Measurements from ENCODE around the gene SEC14L3.

SEC14L3 gene

GRCh38 chr22:30471616-30472318 is at the start of gene SEC14L3:
Gene SEC14L3 (minus strand): TSS chr22:30472017. CDS start chr22:30471958, 59 bp downstream.
- no peak for DNase-seq (ENCODE audit: low spot score)

GRCh38 chr22:30519842-30520425 is 48.1 kb upstream of the SEC14L3 start:
- no peak for DNase-seq (ENCODE audit: low spot score)

GRCh38 chr22:30516731-30517130 is 44.9 kb upstream of the SEC14L3 start:
- DNase-seq (ENCODE audit: low spot score): no peak

GRCh38 chr22:30516273-30516672 is 44.5 kb upstream of the SEC14L3 start:
- no peak for DNase-seq (ENCODE audit: low spot score)

GRCh38 chr22:30514252-30514651 is 42.4 kb upstream of the SEC14L3 start:
- DNase-seq (ENCODE audit: low spot score): no peak

GRCh38 chr22:30513462-30513861 is 41.6 kb upstream of the SEC14L3 start:
- DNase-seq (ENCODE audit: low spot score): no peak

- DNase-seq (ENCODE audit: low spot score): no peak
These were observed 40.1 kb upstream of the SEC14L3 start for GRCh38 chr22:30511911-30512310.

- no peak for DNase-seq (ENCODE audit: low spot score)
These were observed 39.3 kb upstream of the SEC14L3 start for GRCh38 chr22:30511109-30511508.

- no peak for DNase-seq (ENCODE audit: low spot score)
These were observed 36.4 kb upstream of the SEC14L3 start for GRCh38 chr22:30508216-30508615.

GRCh38 chr22:30507670-30508069 is 35.9 kb upstream of the SEC14L3 start:
- no peak for DNase-seq (ENCODE audit: low spot score)

- no peak for DNase-seq (ENCODE audit: low spot score)
These were observed 34.7 kb upstream of the SEC14L3 start for GRCh38 chr22:30506507-30506968.

- DNase-seq (ENCODE audit: low spot score): no peak
These were observed 31.7 kb upstream of the SEC14L3 start for GRCh38 chr22:30503551-30503950.

- no peak for DNase-seq (ENCODE audit: low spot score)
These were observed 31.1 kb upstream of the SEC14L3 start for GRCh38 chr22:30502911-30503310.

GRCh38 chr22:30502153-30502552 is 30.3 kb upstream of the SEC14L3 start:
- DNase-seq (ENCODE audit: low spot score): no peak

GRCh38 chr22:30500628-30501027 is 28.8 kb upstream of the SEC14L3 start:
- DNase-seq (ENCODE audit: low spot score): no peak

GRCh38 chr22:30497466-30498150 is 25.8 kb upstream of the SEC14L3 start:
- no peak for DNase-seq (ENCODE audit: low spot score)

- DNase-seq (ENCODE audit: low spot score): no peak
These were observed 23.4 kb upstream of the SEC14L3 start for GRCh38 chr22:30495041-30495784.

- DNase-seq (ENCODE audit: low spot score): no peak
These were observed 20.3 kb upstream of the SEC14L3 start for GRCh38 chr22:30492144-30492543.

- DNase-seq (ENCODE audit: low spot score): no peak
These were observed 19.6 kb upstream of the SEC14L3 start for GRCh38 chr22:30491381-30491780.

GRCh38 chr22:30490399-30490798 is 18.6 kb upstream of the SEC14L3 start:
- DNase-seq (ENCODE audit: low spot score): no peak

GRCh38 chr22:30488121-30488520 is 16.3 kb upstream of the SEC14L3 start:
- DNase-seq (ENCODE audit: low spot score): no peak

- no peak for DNase-seq (ENCODE audit: low spot score)
These were observed 14.9 kb upstream of the SEC14L3 start for GRCh38 chr22:30486661-30487115.

Measured in AG20443 (cell line).